Measurements from ENCODE around the gene MEP1A. TPM values are rescaled to one million over a fixed set of nuclear protein-coding genes. Genes with fewer than 3 reads are reported as not detected.
"Not testable (repeated sequence)": the region's sequence is repeated elsewhere in the genome, so short reads cannot be mapped to it uniquely, and the experiment has no call there.

Gene MEP1A
- total and polyA plus RNA-seq, 2 donors: 0.14 to 0.71 TPM

DNA sequence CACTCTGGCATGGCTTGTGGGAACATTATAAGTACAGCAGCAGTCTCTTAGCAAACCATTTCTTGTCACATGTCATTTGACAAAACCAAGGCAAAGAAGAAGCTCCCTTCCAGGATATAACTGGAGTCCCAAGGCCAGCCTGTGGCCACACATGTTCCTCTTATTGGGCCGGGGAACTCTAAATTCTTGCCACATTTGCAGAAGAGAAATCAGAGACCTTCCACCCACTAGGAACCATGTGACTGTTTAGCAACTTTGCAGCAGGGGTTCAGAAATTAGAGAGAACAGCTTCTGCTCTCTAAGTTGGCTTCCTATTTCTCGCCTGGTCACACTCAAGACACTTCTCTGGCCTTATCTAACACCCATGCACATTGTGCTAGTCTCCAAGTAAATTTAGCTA lies 20.4 kb upstream of the MEP1A start:
- H3K27me3 ChIP-seq (ENCODE audit: control insufficient read depth in 2 of 2, insufficient read depth in 1 of 2, low read length in 1 of 2): no peaks in the 10 kb centered on the region
- WGBS: 35% methylated on average over 2 of the region's 2 CpGs
- H3K9me3 ChIP-seq (ENCODE audit: control insufficient read depth in 2 of 2, insufficient read depth in 1 of 2, low read length in 1 of 2): no peaks in the 10 kb centered on the region
- DNase-seq (ENCODE audit: low read depth in 6 of 9, low spot score in 9 of 9): peak in 2 of 9 donors; percentile 5 to 48
- H3K4me1 ChIP-seq (ENCODE audit: control insufficient read depth in 2 of 2, insufficient read depth in 2 of 2, low read length in 2 of 2): peaks cover 0 to 3% of the 10 kb centered on the region in 2 donors
- no peak overlapping the region for H3K4me3 ChIP-seq (ENCODE audit: low read length in 2 of 2)
- H3K36me3 ChIP-seq (ENCODE audit: control insufficient read depth in 2 of 2, insufficient read depth in 2 of 2, low read length in 1 of 2): no peaks in the 10 kb centered on the region
- H3K27ac ChIP-seq (ENCODE audit: low read depth in 1 of 2, low read length in 1 of 2): peak overlapping the region in 1 of 2 donors; percentile 52

DNA sequence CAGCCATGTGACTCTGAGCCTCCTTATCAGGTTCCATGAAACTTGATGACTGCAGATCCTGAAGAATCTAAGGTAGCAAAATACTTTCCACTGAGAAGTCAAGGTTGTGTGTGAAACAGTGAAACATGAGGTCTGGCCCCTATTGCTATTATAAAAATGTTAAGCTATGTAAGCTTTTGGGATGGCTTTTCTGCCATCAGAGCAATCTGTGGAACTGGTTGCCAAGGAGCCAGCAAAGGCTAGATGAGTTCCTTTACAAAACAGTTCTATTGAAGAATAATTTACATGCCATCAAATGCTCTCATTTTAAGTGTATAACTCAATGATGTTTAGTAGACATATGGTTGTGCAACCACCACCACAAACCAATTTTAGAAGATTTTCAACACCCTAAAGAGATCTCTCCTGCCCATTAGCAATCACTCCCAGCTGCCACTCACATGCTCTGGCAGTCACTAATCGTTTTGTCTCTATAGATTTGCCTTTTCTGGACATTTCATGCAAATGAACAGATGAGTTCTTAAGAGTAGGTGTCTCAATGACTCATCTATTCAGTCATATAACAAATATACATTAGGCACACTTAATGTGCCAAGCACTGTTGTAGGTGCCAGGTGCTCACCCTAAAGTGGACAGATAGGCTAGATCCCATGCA lies 19.9 kb upstream of the MEP1A start:
- DNase-seq (ENCODE audit: low read depth in 6 of 9, low spot score in 9 of 9): no peak
- no peaks in the 10 kb centered on the region for H3K9me3 ChIP-seq (ENCODE audit: control insufficient read depth in 2 of 2, insufficient read depth in 1 of 2, low read length in 1 of 2)
- no peak overlapping the region for H3K4me3 ChIP-seq (ENCODE audit: low read length in 2 of 2)
- peak overlapping the region in 1 of 2 donors; percentile 32 for H3K27ac ChIP-seq (ENCODE audit: low read depth in 1 of 2, low read length in 1 of 2)
- 84% methylated on average over 1 of the region's 1 CpG for WGBS
- no peaks in the 10 kb centered on the region for H3K27me3 ChIP-seq (ENCODE audit: control insufficient read depth in 2 of 2, insufficient read depth in 1 of 2, low read length in 1 of 2)
- peaks cover 0 to 3% of the 10 kb centered on the region in 2 donors for H3K4me1 ChIP-seq (ENCODE audit: control insufficient read depth in 2 of 2, insufficient read depth in 2 of 2, low read length in 2 of 2)
- H3K36me3 ChIP-seq (ENCODE audit: control insufficient read depth in 2 of 2, insufficient read depth in 2 of 2, low read length in 1 of 2): no peaks in the 10 kb centered on the region

DNA sequence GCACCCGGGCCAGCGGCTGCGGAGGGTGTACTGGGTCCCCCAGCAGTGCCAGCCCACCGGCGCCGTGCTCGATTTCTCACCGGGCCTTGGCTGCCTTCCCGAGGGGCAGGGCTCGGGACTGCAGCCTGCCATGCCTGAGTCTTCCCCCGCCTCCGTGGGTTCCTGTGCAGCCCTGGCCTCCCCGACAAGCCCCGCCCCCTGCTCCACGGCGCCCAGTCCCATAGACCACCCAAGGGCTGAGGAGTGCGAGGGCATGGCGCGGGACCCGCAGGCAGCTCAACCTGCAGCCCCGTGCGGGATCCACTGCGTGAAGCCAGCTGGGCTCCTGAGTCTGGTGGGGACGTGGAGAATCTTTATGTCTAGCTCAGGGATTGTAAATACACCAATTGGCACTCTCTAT lies 18.5 kb upstream of the MEP1A start:
- H3K9me3 ChIP-seq (ENCODE audit: control insufficient read depth in 2 of 2, insufficient read depth in 1 of 2, low read length in 1 of 2); H3K36me3 ChIP-seq (ENCODE audit: control insufficient read depth in 2 of 2, insufficient read depth in 2 of 2, low read length in 1 of 2); H3K4me3 ChIP-seq (ENCODE audit: low read length in 2 of 2); H3K27ac ChIP-seq (ENCODE audit: low read depth in 1 of 2, low read length in 1 of 2); DNase-seq (ENCODE audit: low read depth in 6 of 9, low spot score in 9 of 9); H3K27me3 ChIP-seq (ENCODE audit: control insufficient read depth in 2 of 2, insufficient read depth in 1 of 2, low read length in 1 of 2); H3K4me1 ChIP-seq (ENCODE audit: control insufficient read depth in 2 of 2, insufficient read depth in 2 of 2, low read length in 2 of 2): not testable (repeated sequence)
- WGBS: 94% methylated on average over 24 of the region's 24 CpGs

DNA sequence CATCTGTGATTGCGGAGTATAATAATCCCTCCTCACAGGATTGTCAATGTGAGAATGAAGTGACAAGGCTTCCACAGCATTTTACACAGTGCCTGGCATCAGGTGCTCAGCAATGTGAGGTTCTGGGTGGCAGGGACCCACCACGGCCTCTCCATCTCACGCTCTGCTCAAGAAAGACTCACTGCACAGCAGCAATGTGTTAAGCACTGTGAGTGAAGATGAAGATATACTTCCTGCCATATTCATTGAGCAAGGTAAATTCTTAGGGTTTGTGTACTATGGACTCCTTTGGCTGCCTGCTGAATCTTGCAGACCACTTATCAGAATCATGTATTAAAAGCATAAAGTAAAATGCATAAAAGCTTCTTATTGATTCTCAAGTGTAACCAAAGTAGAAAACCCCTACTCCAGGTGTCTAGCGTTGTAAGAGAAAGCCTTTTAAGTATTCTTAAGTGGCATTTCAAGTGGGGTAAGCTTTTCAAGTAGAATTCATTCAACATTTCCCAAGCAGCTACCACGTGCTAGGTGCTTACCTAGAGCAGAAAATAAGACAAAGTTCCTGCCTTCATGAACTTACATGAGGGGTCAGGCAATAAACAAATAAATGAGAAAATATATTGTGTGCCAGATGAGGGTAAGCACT lies 17.0 kb upstream of the MEP1A start:
- 96% methylated on average over 5 of the region's 5 CpGs for WGBS
- Histone ChIP-seq H3K27ac (ENCODE audit: low read depth in 1 of 2, low read length in 1 of 2) (no peak overlapping the region), H3K36me3 (ENCODE audit: control insufficient read depth in 2 of 2, insufficient read depth in 2 of 2, low read length in 1 of 2) (no peaks in the 10 kb centered on the region), H3K4me3 (ENCODE audit: low read length in 2 of 2) (no peak overlapping the region), H3K4me1 (ENCODE audit: control insufficient read depth in 2 of 2, insufficient read depth in 2 of 2, low read length in 2 of 2) (peaks cover 0 to 3% of the 10 kb centered on the region in 2 donors), H3K27me3 (ENCODE audit: control insufficient read depth in 2 of 2, insufficient read depth in 1 of 2, low read length in 1 of 2) (no peaks in the 10 kb centered on the region), H3K9me3 (ENCODE audit: control insufficient read depth in 2 of 2, insufficient read depth in 1 of 2, low read length in 1 of 2) (no peaks in the 10 kb centered on the region)
- no peak for DNase-seq (ENCODE audit: low read depth in 6 of 9, low spot score in 9 of 9)

DNA sequence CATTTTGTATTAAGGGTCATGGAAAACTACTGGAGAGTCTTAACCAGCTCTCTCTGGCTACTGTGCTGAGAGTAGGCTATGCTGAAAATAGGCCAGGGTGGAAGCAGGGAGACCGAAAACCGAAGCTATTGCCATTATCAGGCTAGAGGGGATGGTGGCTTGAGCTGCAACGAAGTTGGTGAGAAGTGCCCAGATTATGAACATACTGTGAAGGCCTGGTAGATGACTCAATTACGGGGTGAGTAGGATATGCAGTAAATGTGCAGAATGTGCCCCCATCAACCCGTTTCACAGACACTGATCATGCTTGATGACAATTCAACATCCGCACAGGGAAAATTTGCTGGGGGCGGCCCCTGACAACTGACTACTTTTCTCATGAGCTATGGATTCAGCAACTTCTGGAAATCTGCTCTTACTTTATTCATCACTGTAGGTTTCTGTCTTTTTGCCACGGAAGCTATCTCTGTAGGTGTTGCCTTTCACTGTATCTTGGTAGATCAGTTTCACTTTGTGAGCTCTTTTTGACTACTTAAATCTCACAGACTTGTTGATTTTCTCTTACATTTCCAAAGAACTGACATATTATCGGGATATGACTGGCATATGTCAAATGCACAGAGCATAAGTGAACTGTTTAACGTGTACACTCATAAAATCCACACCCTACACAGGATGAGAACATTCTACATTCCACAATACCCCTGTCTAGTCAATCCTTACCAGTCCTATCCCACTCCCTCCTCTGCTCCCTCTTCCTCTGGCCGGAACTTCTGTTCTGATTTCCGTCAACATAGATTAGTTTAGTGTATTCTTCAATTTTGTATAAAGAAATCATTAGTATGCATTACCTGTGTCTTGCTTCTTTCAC lies 15.5 kb upstream of the MEP1A start:
- WGBS: 88% methylated on average over 12 of the region's 12 CpGs
- Histone ChIP-seq H3K9me3 (ENCODE audit: control insufficient read depth in 2 of 2, insufficient read depth in 1 of 2, low read length in 1 of 2) (no peaks in the 10 kb centered on the region), H3K36me3 (ENCODE audit: control insufficient read depth in 2 of 2, insufficient read depth in 2 of 2, low read length in 1 of 2) (no peaks in the 10 kb centered on the region), H3K4me1 (ENCODE audit: control insufficient read depth in 2 of 2, insufficient read depth in 2 of 2, low read length in 2 of 2) (no peaks in the 10 kb centered on the region), H3K4me3 (ENCODE audit: low read length in 2 of 2) (no peak overlapping the region), H3K27ac (ENCODE audit: low read depth in 1 of 2, low read length in 1 of 2) (no peak overlapping the region), H3K27me3 (ENCODE audit: control insufficient read depth in 2 of 2, insufficient read depth in 1 of 2, low read length in 1 of 2) (no peaks in the 10 kb centered on the region)
- DNase-seq (ENCODE audit: low read depth in 6 of 9, low spot score in 9 of 9): no peak

DNA sequence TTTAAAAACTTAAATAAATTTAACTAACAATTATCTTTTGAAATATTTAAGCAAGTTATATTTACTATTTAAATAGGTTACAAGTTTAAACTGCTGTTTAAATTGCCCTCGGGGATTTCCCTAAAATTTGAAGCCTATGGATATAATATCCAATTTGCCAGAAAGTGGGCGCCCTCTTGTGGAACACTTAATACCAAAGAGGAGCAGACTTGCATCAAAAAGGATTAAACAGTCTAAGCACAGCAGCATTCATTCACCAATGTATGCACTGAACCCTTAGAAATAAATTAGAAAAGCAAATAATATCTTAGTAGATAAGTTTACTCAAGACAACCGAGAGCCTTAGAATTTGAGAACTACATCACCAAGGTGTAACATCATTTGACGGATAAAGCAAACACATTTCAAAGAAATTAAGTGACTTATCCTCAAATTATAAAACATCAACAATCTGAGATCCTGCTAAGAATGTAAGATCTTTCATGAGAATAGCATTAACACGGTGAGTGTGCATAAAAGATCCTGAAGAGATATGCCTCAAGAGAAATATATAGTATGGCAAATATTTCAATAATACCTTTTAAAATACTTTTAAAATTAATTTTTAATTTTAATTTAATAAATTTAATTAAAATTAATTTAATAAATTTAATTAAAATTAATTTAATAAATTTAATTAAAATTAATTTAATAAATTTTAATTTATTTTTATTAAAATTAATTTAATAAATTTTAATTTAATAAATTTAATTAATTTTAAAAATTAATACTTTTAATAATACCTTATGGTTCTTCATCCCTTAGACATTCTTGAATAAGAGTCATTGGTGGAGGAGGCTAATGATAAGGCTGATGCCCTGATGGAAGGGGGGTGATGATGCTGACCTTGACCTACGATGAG lies 11.5 kb upstream of the MEP1A start:
- Histone ChIP-seq H3K4me3 (ENCODE audit: low read length in 2 of 2) (no peak overlapping the region), H3K36me3 (ENCODE audit: control insufficient read depth in 2 of 2, insufficient read depth in 2 of 2, low read length in 1 of 2) (no peaks in the 10 kb centered on the region), H3K4me1 (ENCODE audit: control insufficient read depth in 2 of 2, insufficient read depth in 2 of 2, low read length in 2 of 2) (no peaks in the 10 kb centered on the region), H3K9me3 (ENCODE audit: control insufficient read depth in 2 of 2, insufficient read depth in 1 of 2, low read length in 1 of 2) (no peaks in the 10 kb centered on the region), H3K27me3 (ENCODE audit: control insufficient read depth in 2 of 2, insufficient read depth in 1 of 2, low read length in 1 of 2) (no peaks in the 10 kb centered on the region), H3K27ac (ENCODE audit: low read depth in 1 of 2, low read length in 1 of 2) (no peak overlapping the region)
- peak in 7 of 9 donors; percentile 11 to 53 (median 27) for DNase-seq (ENCODE audit: low read depth in 6 of 9, low spot score in 9 of 9)
- 41% methylated on average over 6 of the region's 6 CpGs for WGBS

DNA sequence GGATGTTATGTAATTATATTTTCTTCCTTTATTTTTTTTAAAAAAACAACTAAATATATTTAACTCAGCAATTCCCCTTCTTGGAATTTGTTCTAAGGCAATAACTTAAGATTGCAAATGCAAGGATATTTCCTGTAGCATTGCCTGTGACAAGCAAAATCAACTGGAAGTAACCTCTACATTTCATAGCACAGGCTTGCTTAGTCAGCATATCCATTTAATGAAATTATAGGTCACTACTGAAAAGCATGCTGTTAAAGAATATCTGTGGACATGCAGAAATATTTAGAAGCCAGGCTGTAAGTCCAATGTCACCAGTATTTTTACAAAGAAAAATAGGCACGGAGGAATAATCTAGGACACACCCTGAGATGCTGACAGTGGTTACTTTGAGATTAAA lies 8.7 kb upstream of the MEP1A start:
- H3K9me3 ChIP-seq (ENCODE audit: control insufficient read depth in 2 of 2, insufficient read depth in 1 of 2, low read length in 1 of 2): no peaks in the 10 kb centered on the region
- H3K4me1 ChIP-seq (ENCODE audit: control insufficient read depth in 2 of 2, insufficient read depth in 2 of 2, low read length in 2 of 2): no peaks in the 10 kb centered on the region
- no peak overlapping the region for H3K4me3 ChIP-seq (ENCODE audit: low read length in 2 of 2)
- no peak overlapping the region for H3K27ac ChIP-seq (ENCODE audit: low read depth in 1 of 2, low read length in 1 of 2)
- WGBS: 99% methylated on average over 1 of the region's 1 CpG
- H3K36me3 ChIP-seq (ENCODE audit: control insufficient read depth in 2 of 2, insufficient read depth in 2 of 2, low read length in 1 of 2): no peaks in the 10 kb centered on the region
- no peaks in the 10 kb centered on the region for H3K27me3 ChIP-seq (ENCODE audit: control insufficient read depth in 2 of 2, insufficient read depth in 1 of 2, low read length in 1 of 2)
- no peak for DNase-seq (ENCODE audit: low read depth in 6 of 9, low spot score in 9 of 9)

DNA sequence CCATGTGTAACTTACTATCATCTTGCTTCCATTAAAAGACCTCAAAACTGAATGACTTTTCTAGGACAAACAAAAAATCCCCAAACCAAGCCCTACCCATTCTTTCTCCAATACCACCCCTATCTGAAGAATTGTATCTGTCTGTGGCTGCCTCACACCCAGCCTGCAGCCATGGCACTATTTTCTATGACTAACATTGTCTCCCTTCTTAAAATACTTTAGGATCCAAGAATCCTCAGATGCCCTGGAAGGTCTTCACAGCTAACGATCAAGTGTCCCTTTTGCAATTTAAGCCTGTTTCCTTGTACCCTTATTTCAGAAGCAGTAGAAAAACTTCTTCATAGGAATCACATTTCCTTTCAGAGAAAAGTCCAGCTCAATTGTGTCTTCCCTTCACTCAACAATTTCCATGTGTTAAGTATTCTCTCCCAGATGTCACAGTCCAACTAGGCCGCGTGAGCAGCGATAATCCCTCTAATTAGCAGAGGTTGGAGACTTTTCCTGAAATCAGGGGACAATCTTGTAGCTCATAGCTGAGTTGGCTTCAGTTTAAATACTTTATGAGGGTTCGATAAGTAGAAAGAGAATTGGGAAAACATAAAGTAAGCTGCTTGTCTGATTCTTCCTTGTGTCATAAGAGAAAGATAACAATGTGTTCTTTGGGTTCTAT lies 5.2 kb upstream of the MEP1A start:
- Histone ChIP-seq H3K27me3 (ENCODE audit: control insufficient read depth in 2 of 2, insufficient read depth in 1 of 2, low read length in 1 of 2) (no peaks in the 10 kb centered on the region), H3K27ac (ENCODE audit: low read depth in 1 of 2, low read length in 1 of 2) (no peak overlapping the region), H3K4me3 (ENCODE audit: low read length in 2 of 2) (no peak overlapping the region), H3K9me3 (ENCODE audit: control insufficient read depth in 2 of 2, insufficient read depth in 1 of 2, low read length in 1 of 2) (no peaks in the 10 kb centered on the region), H3K4me1 (ENCODE audit: control insufficient read depth in 2 of 2, insufficient read depth in 2 of 2, low read length in 2 of 2) (no peaks in the 10 kb centered on the region), H3K36me3 (ENCODE audit: control insufficient read depth in 2 of 2, insufficient read depth in 2 of 2, low read length in 1 of 2) (no peaks in the 10 kb centered on the region)
- DNase-seq (ENCODE audit: low read depth in 6 of 9, low spot score in 9 of 9): no peak
- 88% methylated on average over 5 of the region's 5 CpGs for WGBS
